LNCAP (cell line): Measurements from ENCODE around the gene ADGRF4.

Experiments used
- CTCF ChIP-seq: fragments of 450-650 bp; IDR thresholded peaks from 2 replicates; pipeline ENCODE4 v1.5.1; 2017; ENCODE audit warnings: mild to moderate bottlenecking

The ADGRF4 gene

GRCh38 chr6:47766445-47766844 lies 68.1 kb downstream of the ADGRF4 start:
- no peak for TF ChIP-seq CTCF

- TF ChIP-seq CTCF = no peak
Measured at GRCh38 chr6:47767102-47767501, 68.7 kb downstream of the ADGRF4 start.

- no peak for TF ChIP-seq CTCF
Measured at GRCh38 chr6:47769982-47770381, 71.6 kb downstream of the ADGRF4 start.
